HG02973 (cell line): Measurements from ENCODE around the gene NFATC4.

Source experiments
- ATAC-seq: cut with Tn5 transposase; IDR thresholded peaks from one replicate; pipeline ENCODE4 v1.9.1; 2021; ENCODE audit warnings: moderate library complexity; ENCODE audit not compliant: unreplicated experiment

Gene NFATC4

GRCh38 chr14:24407608-24408325 is 39.8 kb downstream of the NFATC4 start:
- no peak for ATAC-seq

GRCh38 chr14:24408764-24409163 is 40.8 kb downstream of the NFATC4 start:
- no peak for ATAC-seq

- ATAC-seq: no peak
Measured at GRCh38 chr14:24409192-24409591, 41.2 kb downstream of the NFATC4 start.

GRCh38 chr14:24409956-24410355 is 42.0 kb downstream of the NFATC4 start:
- no peak for ATAC-seq

- ATAC-seq: no peak
Measured at GRCh38 chr14:24411443-24412389, 43.7 kb downstream of the NFATC4 start.

- ATAC-seq: no peak
Measured at GRCh38 chr14:24414077-24414476, 46.1 kb downstream of the NFATC4 start.

GRCh38 chr14:24414732-24415420 is 46.9 kb downstream of the NFATC4 start:
- no peak for ATAC-seq

- no peak for ATAC-seq
Measured at GRCh38 chr14:24415421-24416253, 47.7 kb downstream of the NFATC4 start.

GRCh38 chr14:24416254-24416931 is 48.4 kb downstream of the NFATC4 start:
- no peak for ATAC-seq

- no peak for ATAC-seq
Measured at GRCh38 chr14:24416932-24417619, 49.1 kb downstream of the NFATC4 start.

- ATAC-seq: no peak
Measured at GRCh38 chr14:24417832-24418491, 50.0 kb downstream of the NFATC4 start.

GRCh38 chr14:24418492-24418873 is 50.5 kb downstream of the NFATC4 start:
- no peak for ATAC-seq

- ATAC-seq: no peak
Measured at GRCh38 chr14:24422261-24422660, 54.3 kb downstream of the NFATC4 start.

- no peak for ATAC-seq
Measured at GRCh38 chr14:24422694-24423601, 55.0 kb downstream of the NFATC4 start.

- no peak for ATAC-seq
Measured at GRCh38 chr14:24425704-24426103, 57.7 kb downstream of the NFATC4 start.

GRCh38 chr14:24426150-24426911 is 58.3 kb downstream of the NFATC4 start:
- ATAC-seq: no peak

- no peak for ATAC-seq
Measured at GRCh38 chr14:24426912-24427536, 59.0 kb downstream of the NFATC4 start.
